A549 (cell line): Measurements from ENCODE around the gene IRX4.

ENCODE experiments used
- CTCF ChIP-seq: fragments of >200 bp; sonication (Bioruptor Twin); formaldehyde crosslinking; IDR thresholded peaks from 3 replicates; pipeline ENCODE4 v1.5.1; 2016
- POLR2A ChIP-seq: IDR thresholded peaks from 2 replicates; pipeline ENCODE4 v1.6.1; 2012; ENCODE audit warnings: mild to moderate bottlenecking, low read length

DNA sequence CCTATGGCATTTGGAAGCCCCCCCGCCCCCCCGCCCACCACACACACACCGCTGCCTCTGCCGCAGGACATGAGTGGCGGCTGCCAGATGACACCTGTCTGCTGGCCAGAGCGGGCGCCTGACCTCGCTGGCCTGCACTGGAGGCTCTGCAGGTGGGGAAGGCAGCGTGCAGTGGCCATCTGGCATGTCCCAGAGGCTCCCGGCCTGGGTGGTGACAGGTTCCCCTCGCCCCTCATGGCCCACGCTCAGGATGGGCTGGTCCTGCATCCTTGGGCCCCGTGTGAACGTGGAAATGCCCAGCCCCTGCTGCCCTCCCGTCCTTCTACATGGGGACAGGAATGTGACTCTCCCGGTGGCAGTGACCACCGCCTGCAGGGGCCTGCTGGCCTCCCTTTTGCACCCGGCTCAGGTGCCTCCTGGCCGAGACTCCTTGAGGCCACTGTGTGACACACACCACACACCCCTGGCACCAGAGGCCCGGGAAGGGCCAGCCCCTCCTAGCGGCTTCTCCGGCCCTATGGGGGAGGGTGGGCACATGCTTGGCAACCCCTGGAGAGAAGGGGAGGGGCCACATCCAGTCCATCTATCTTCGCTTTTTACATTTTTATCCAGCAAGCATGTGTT lies 30.3 kb downstream of the IRX4 start:
- TF ChIP-seq POLR2A (no peak), CTCF (no peak)
